ENCODE results near the gene FAM89A. TPM values are rescaled to one million over a fixed set of nuclear protein-coding genes. Genes with fewer than 3 reads are reported as not detected.

The FAM89A gene
- polyA plus RNA-seq, 3 donors, result 17.1 to 21.3 (median 20.6) TPM

DNA sequence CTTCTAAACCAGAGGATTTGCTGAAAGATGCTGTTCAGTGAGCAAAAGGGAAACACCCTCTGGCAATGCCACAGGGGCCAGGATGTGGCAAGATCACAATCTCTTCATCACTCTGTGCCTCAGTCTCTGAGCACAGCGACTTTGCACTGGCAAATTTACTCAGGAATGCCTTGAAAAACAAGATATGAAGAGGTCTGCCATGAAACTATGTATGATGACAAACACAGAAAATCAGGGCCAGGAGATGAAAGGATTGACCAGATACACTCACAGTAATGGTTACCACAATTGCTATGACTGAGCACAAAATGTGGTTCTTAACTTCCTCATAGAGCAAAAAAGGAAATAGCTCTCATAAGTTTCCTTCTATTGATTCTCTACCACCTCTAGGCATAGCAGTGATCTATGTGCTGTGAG lies 67.2 kb downstream of the FAM89A start:
- DNase-seq (ENCODE audit: low read depth in 3 of 3, low spot score in 2 of 3), result no peak

DNA sequence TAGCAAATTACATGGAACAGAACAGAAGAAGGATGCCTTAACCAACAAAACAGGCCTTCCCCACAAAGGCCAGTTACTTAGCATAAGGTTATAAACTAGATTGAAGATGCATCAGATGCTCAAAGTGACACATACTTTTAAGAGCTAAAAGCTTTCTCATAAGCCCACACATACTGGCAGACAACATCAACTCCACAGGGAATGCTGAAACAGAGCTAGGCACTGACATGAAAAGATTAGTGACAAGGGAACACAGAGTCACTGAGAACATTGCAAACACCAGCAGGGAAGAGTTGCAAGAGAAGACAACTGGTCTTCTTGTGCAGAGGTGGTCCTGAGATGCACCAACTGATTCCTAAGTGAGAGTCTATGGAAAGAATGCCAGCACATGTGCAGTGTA lies 68.3 kb downstream of the FAM89A start:
- DNase-seq (ENCODE audit: low read depth in 3 of 3, low spot score in 2 of 3), result no peak

DNA sequence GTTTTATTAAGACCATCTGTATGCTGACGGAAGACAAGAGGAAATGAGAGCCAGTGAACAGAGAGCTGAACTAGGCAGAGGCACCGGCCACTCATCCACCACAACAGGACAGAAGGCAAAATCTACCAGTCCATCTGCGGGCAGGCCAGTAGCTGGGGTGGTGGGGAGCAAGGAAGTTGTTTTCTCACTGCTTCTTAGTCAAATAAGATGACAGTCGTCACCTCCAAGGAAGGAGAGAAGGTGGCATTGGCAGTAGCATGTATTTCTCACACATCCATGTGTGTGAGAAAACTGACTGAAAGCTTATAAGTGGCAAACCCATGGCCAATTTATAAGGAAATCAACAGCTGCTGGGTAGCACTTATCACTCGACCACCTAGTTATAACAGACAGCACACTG lies 69.6 kb downstream of the FAM89A start:
- no peak for DNase-seq (ENCODE audit: low read depth in 3 of 3, low spot score in 2 of 3)

Other genes with a start within 250 kb of the FAM89A start
- gene C1orf198, start 171.7 kb downstream of the FAM89A start, polyA plus RNA-seq (ENCODE audit: insufficient read length in 3 of 3), result 10 to 100 TPM; 76.1 to 85.0 (median 80.5) TPM
- gene TTC13, start 61.4 kb downstream of the FAM89A start, polyA plus RNA-seq (ENCODE audit: insufficient read length in 3 of 3), result 10 to 100 TPM; 16.8 to 21.0 (median 17.8) TPM
- 10 to 100 TPM; 28.5 to 33.1 (median 30.5) TPM for gene ARV1, start 61.2 kb downstream of the FAM89A start, polyA plus RNA-seq (ENCODE audit: insufficient read length in 3 of 3)
- gene TRIM67, start 121.8 kb upstream of the FAM89A start, polyA plus RNA-seq (ENCODE audit: insufficient read length in 3 of 3), result under 1 TPM; 0.07 to 0.11 (median 0.08) TPM
- 10 to 100 TPM; 63.4 to 67.1 (median 65.9) TPM for gene GNPAT, start 201.0 kb upstream of the FAM89A start, polyA plus RNA-seq (ENCODE audit: insufficient read length in 3 of 3)

Data from right renal cortex interstitium (tissue), 3 donors.